GM18511 (cell line): ENCODE results near the gene COG8.
"Not testable (repeated sequence)": the region's sequence is repeated elsewhere in the genome, so short reads cannot be mapped to it uniquely, and the experiment has no call there.

Experiments
- ATAC-seq: cut with Tn5 transposase; IDR thresholded peaks from one replicate; pipeline ENCODE4 v1.9.1; 2021; ENCODE audit warnings: mild to moderate bottlenecking, moderate library complexity; ENCODE audit not compliant: unreplicated experiment

The COG8 gene

GRCh38 chr16:69319826-69320739 lies 19.3 kb downstream of the COG8 start:
- no peak for ATAC-seq

- ATAC-seq: no peak
Measured at GRCh38 chr16:69319381-69319780, 20.0 kb downstream of the COG8 start.

- ATAC-seq: no peak
Measured at GRCh38 chr16:69318911-69319289, 20.5 kb downstream of the COG8 start.

GRCh38 chr16:69318177-69318910 lies 21.0 kb downstream of the COG8 start:
- ATAC-seq: no peak

- no peak for ATAC-seq
Measured at GRCh38 chr16:69316595-69317034, 22.7 kb downstream of the COG8 start.

GRCh38 chr16:69315486-69316311 lies 23.7 kb downstream of the COG8 start:
- no peak for ATAC-seq

- no peak for ATAC-seq
Measured at GRCh38 chr16:69314534-69314933, 24.8 kb downstream of the COG8 start.

GRCh38 chr16:69313469-69313868 lies 25.9 kb downstream of the COG8 start:
- ATAC-seq: no peak

GRCh38 chr16:69311533-69312387 lies 27.6 kb downstream of the COG8 start:
- peak; percentile 66 for ATAC-seq

GRCh38 chr16:69310653-69311532 lies 28.5 kb downstream of the COG8 start, which contains the start of gene VPS4A:
TSS of gene VPS4A (plus strand) at chr16:69311350. CDS start at chr16:69311512, 162 bp downstream.
- ATAC-seq: peak; percentile 92

- ATAC-seq: no peak
Measured at GRCh38 chr16:69309316-69309715, 30.0 kb downstream of the COG8 start.

- ATAC-seq: no peak
Measured at GRCh38 chr16:69307856-69308255, 31.5 kb downstream of the COG8 start.

GRCh38 chr16:69307091-69307490 lies 32.3 kb downstream of the COG8 start:
- ATAC-seq: no peak

GRCh38 chr16:69306031-69306430 lies 33.3 kb downstream of the COG8 start:
- ATAC-seq: no peak

- no peak for ATAC-seq
Measured at GRCh38 chr16:69302301-69302700, 37.1 kb downstream of the COG8 start.

GRCh38 chr16:69301861-69302260 lies 37.5 kb downstream of the COG8 start:
- no peak for ATAC-seq

- no peak for ATAC-seq
Measured at GRCh38 chr16:69301187-69301586, 38.2 kb downstream of the COG8 start.

- ATAC-seq: no peak
Measured at GRCh38 chr16:69298261-69298660, 41.1 kb downstream of the COG8 start.

- ATAC-seq: not testable (repeated sequence)
Measured at GRCh38 chr16:69296771-69297170, 42.6 kb downstream of the COG8 start.
